Fibroblast of lung (primary cell): Measurements from ENCODE around the gene ABHD6. TPM values are rescaled to one million over a fixed set of nuclear protein-coding genes. Genes with fewer than 3 reads are reported as not detected.
"Not testable (repeated sequence)": the region's sequence is repeated elsewhere in the genome, so short reads cannot be mapped to it uniquely, and the experiment has no call there.

Experiments used
- DNase-seq, 2 donors: peaks; one replicate each; pipeline versions ENCODE4 v3.0.0 to v3.0.0-alpha.2; 2010; ENCODE audit warnings: low read depth in 2 of 2
- H2AFZ ChIP-seq: 2 replicates; pipeline ENCODE4 v1.5.1; 2012; ENCODE audit warnings: low read length, control low read depth, inconsistent platforms
- H3K27ac ChIP-seq: 2 replicates; pipeline ENCODE4 v1.5.1; 2011; ENCODE audit warnings: low read length, control low read depth; ENCODE audit not compliant: insufficient read depth
- H3K27me3 ChIP-seq: 2 replicates; pipeline ENCODE4 v1.5.1; 2011; ENCODE audit warnings: mild to moderate bottlenecking, low read length; ENCODE audit not compliant: control insufficient read depth, insufficient read depth
- H3K36me3 ChIP-seq: 2 replicates; pipeline ENCODE4 v1.5.1; 2011; ENCODE audit warnings: low read length; ENCODE audit not compliant: control insufficient read depth, insufficient read depth
- H3K4me1 ChIP-seq: 2 replicates; pipeline ENCODE4 v1.5.1; 2011; ENCODE audit warnings: low read length; ENCODE audit not compliant: control insufficient read depth, insufficient read depth; ENCODE audit errors: extremely low read depth
- H3K4me2 ChIP-seq: 2 replicates; pipeline ENCODE4 v1.5.1; 2011; ENCODE audit warnings: low read length, control low read depth; ENCODE audit not compliant: insufficient read depth; ENCODE audit errors: extremely low read depth
- H3K4me3 ChIP-seq, 4 experiments: fragments of 200-600 bp in 1 of 4; sonication (generic) in 1 of 4; replicated peaks in 1 of 4; 2 replicates each; pipeline ENCODE4 v1.5.1; 2011 to 2016; ENCODE audit warnings: low read length in 4 of 4, low read depth in 3 of 4, mild to moderate bottlenecking in 3 of 4, control low read depth in 2 of 4, inconsistent platforms in 1 of 4, mixed read lengths in 1 of 4; ENCODE audit not compliant: insufficient read depth in 1 of 4; ENCODE audit errors: control extremely low read depth in 1 of 4
- H3K79me2 ChIP-seq: 2 replicates; pipeline ENCODE4 v1.5.1; 2012; ENCODE audit warnings: mild to moderate bottlenecking, low read length, inconsistent platforms; ENCODE audit not compliant: control insufficient read depth, insufficient read depth
- H3K9ac ChIP-seq: 2 replicates; pipeline ENCODE4 v1.5.1; 2011; ENCODE audit warnings: mild to moderate bottlenecking, low read length, control low read depth; ENCODE audit not compliant: insufficient read depth
- H3K9me3 ChIP-seq: 2 replicates; pipeline ENCODE4 v1.5.1; 2012; ENCODE audit warnings: low read depth, low read length; ENCODE audit not compliant: control insufficient read depth, insufficient read depth
- H4K20me1 ChIP-seq: 2 replicates; pipeline ENCODE4 v1.5.1; 2011; ENCODE audit warnings: low read length; ENCODE audit not compliant: control insufficient read depth, insufficient read depth; ENCODE audit errors: extremely low read depth
- EZH2 ChIP-seq: IDR thresholded peaks from 2 replicates; pipeline ENCODE4 v1.5.1; 2012; ENCODE audit warnings: low read length, control low read depth, mild to moderate bottlenecking; ENCODE audit errors: missing control alignments
- polyA plus RNA-seq, 2 donors: library from polyadenylated mRNA; depleted of rRNA in 1 of 2; stranded (reverse) in 1 of 2; unstranded in 1 of 2; fragments of >200 nt; gene quantifications; 2 replicates each; pipeline ENCODE4 v1.2.1, GENCODE V29; 2011 to 2012; ENCODE audit warnings: missing spikeins in 1 of 2
- total RNA-seq: library from RNA; depleted of rRNA; stranded (reverse); fragments of >200 nt; gene quantifications from 2 replicates; pipeline ENCODE4 v1.2.1, GENCODE V29; 2014
- TF ChIP-seq, protein P1 (sequence below), 2 donors: IDR thresholded peaks in 1 of 2; conservative IDR thresholded peaks in 1 of 2; 1 replicate in 1 of 2; 2 replicates in 1 of 2; pipeline ENCODE4 v1.5.1; 2011 to 2012; ENCODE audit warnings: low read length in 2 of 2, control low read depth in 1 of 2, inconsistent platforms in 1 of 2, low read depth in 1 of 2, mild to moderate bottlenecking in 1 of 2

Gene ABHD6
- total and polyA plus RNA-seq, 2 donors (not counting 1 experiment from before 2014, with no cell fraction given): 7.3 to 13.5 TPM

DNA sequence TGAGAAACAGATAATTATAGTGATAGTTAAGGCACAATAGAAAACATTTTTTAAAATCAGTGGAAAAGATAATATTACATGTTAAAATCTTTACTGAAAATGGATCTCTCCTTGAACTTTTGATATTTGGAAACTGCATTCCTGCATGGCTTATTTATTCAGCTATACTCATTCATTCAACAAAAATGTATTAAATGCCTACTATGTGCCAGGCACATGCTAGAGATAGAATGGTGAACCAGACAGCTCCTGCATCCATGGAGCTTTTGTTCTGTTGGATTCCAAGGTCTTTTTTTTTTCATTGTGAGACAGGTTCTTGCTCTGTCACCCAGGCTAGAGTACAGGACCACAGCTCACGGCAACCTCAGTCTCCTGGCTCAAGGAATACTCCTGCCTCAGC lies 99.6 kb downstream of the ABHD6 start:
- H3K9me3 ChIP-seq: no peaks in the 10 kb centered on the region
- no peaks in the 10 kb centered on the region for H3K36me3 ChIP-seq
- no peak overlapping the region for H3K9ac ChIP-seq
- H2AFZ ChIP-seq: no peak overlapping the region
- no peak overlapping the region for H3K4me3 ChIP-seq
- no peaks in the 10 kb centered on the region for H4K20me1 ChIP-seq
- peaks cover 15% of the 10 kb centered on the region for H3K79me2 ChIP-seq
- no peak for TF ChIP-seq EZH2
- TF ChIP-seq, protein P1, sequence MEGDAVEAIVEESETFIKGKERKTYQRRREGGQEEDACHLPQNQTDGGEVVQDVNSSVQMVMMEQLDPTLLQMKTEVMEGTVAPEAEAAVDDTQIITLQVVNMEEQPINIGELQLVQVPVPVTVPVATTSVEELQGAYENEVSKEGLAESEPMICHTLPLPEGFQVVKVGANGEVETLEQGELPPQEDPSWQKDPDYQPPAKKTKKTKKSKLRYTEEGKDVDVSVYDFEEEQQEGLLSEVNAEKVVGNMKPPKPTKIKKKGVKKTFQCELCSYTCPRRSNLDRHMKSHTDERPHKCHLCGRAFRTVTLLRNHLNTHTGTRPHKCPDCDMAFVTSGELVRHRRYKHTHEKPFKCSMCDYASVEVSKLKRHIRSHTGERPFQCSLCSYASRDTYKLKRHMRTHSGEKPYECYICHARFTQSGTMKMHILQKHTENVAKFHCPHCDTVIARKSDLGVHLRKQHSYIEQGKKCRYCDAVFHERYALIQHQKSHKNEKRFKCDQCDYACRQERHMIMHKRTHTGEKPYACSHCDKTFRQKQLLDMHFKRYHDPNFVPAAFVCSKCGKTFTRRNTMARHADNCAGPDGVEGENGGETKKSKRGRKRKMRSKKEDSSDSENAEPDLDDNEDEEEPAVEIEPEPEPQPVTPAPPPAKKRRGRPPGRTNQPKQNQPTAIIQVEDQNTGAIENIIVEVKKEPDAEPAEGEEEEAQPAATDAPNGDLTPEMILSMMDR (conservative IDR thresholded peaks at IDR 0.05 in 1 of 2, IDR thresholded peaks at IDR 0.05 in 1 of 2; ENCODE audit: low read depth in 1 of 2, low read length in 2 of 2): no peak
- no peaks in the 10 kb centered on the region for H3K27me3 ChIP-seq
- H3K4me2 ChIP-seq: no peak overlapping the region
- DNase-seq: no peak
- peaks cover 19% of the 10 kb centered on the region for H3K4me1 ChIP-seq
- H3K27ac ChIP-seq: no peak overlapping the region

DNA sequence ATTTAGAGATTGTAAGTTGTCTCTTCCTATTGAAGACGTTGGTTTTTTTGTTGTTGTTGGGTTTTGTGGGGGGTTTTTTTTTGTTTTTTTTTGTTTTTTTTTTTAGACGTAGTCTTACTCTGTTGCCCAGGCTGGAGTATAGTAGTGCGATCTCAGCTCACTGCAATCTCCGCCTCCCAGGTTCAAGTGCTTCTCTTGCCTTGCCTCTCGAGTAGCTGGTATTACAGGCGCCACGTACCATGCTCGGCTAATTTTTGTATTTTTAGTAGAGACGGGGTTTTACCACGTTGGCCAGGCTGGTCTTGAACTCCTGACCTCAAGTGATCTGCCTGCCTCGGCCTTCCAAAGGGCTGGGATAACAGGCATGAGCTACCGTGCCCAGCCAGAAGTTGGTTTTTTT lies 101.6 kb downstream of the ABHD6 start:
- not testable (repeated sequence) for H3K36me3 ChIP-seq, H3K9me3 ChIP-seq, H3K9ac ChIP-seq, H2AFZ ChIP-seq, H3K4me2 ChIP-seq, DNase-seq, H3K27me3 ChIP-seq, H3K4me3 ChIP-seq, H4K20me1 ChIP-seq, H3K27ac ChIP-seq
- Histone ChIP-seq H3K79me2 (peaks cover 13% of the 10 kb centered on the region), H3K4me1 (peaks cover 14% of the 10 kb centered on the region)

DNA sequence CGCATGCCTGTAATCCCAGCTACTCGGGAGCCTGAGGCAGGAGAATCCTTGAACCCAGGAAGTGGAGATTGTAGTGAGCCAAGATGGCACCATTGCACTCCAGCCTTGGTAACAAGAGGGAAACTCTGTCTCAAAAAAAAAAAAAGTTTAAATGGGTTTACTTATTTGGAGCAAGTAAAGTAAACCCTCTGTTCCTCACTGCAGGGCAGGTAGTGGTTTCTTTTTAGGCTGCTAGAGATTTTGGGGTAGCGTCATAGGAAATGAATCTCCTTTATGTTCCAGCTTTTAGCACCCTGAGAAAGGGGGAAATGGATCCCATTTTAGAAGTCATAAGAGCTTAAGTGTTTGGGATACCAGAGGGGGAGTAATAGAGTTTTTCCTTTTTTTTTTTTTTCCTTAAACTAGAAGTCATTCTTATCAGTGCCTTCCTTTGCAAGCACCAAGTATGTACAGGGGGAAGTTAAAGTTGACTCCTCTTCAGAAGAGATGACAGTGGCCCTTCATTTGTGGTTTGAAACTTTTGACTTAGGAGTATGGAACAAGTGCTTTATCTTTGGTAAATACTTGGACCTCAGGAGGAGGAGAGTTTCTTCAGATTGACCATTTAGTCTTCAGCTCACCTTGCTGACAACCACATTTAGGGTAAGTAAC lies 103.1 kb downstream of the ABHD6 start:
- TF ChIP-seq, protein P1 (conservative IDR thresholded peaks at IDR 0.05 in 1 of 2, IDR thresholded peaks at IDR 0.05 in 1 of 2; ENCODE audit: low read depth in 1 of 2, low read length in 2 of 2): no peak
- TF ChIP-seq EZH2: no peak
- no peaks in the 10 kb centered on the region for H3K9me3 ChIP-seq
- H3K9ac ChIP-seq: no peak overlapping the region
- H3K4me3 ChIP-seq: no peak overlapping the region
- H3K4me1 ChIP-seq: peaks cover 11% of the 10 kb centered on the region
- H3K36me3 ChIP-seq: peaks cover 1% of the 10 kb centered on the region
- no peak overlapping the region for H3K4me2 ChIP-seq
- H4K20me1 ChIP-seq: no peaks in the 10 kb centered on the region
- H2AFZ ChIP-seq: no peak overlapping the region
- peaks cover 12% of the 10 kb centered on the region for H3K79me2 ChIP-seq
- no peak for DNase-seq
- no peak overlapping the region for H3K27ac ChIP-seq
- H3K27me3 ChIP-seq: no peaks in the 10 kb centered on the region
